T-helper 22 cell (primary cell): Measurements from ENCODE around the gene IL22RA1.

Experiments used
- DNase-seq: peaks from one replicate; pipeline ENCODE4 v3.0.0-alpha.2; 2020; ENCODE audit warnings: low read depth

Gene IL22RA1

GRCh38 chr1:24097663-24098062, 45.3 kb downstream of the IL22RA1 start:
- no peak for DNase-seq

GRCh38 chr1:24096739-24097103, 46.2 kb downstream of the IL22RA1 start:
- no peak for DNase-seq

GRCh38 chr1:24096009-24096738, 46.8 kb downstream of the IL22RA1 start:
- no peak for DNase-seq

- no peak for DNase-seq
Observed at GRCh38 chr1:24095140-24095859, 47.6 kb downstream of the IL22RA1 start.

GRCh38 chr1:24094554-24094953, 48.4 kb downstream of the IL22RA1 start:
- no peak for DNase-seq

- DNase-seq = no peak
Observed at GRCh38 chr1:24093732-24094131, 49.2 kb downstream of the IL22RA1 start.

- DNase-seq = no peak
Observed at GRCh38 chr1:24092979-24093378, 50.0 kb downstream of the IL22RA1 start.

- DNase-seq = no peak
Observed at GRCh38 chr1:24091971-24092482, 50.9 kb downstream of the IL22RA1 start.

GRCh38 chr1:24090736-24091135, 52.2 kb downstream of the IL22RA1 start:
- no peak for DNase-seq

- no peak for DNase-seq
Observed at GRCh38 chr1:24089743-24090555, 53.0 kb downstream of the IL22RA1 start.

- DNase-seq = no peak
Observed at GRCh38 chr1:24089027-24089742, 53.8 kb downstream of the IL22RA1 start.

- DNase-seq = no peak
Observed at GRCh38 chr1:24086466-24086865, 56.5 kb downstream of the IL22RA1 start.

- no peak for DNase-seq
Observed at GRCh38 chr1:24085546-24085945, 57.4 kb downstream of the IL22RA1 start.

- no peak for DNase-seq
Observed at GRCh38 chr1:24085007-24085406, 57.9 kb downstream of the IL22RA1 start.

- DNase-seq = no peak
Observed at GRCh38 chr1:24084050-24084449, 58.9 kb downstream of the IL22RA1 start.

- DNase-seq = no peak
Observed at GRCh38 chr1:24082372-24082771, 60.6 kb downstream of the IL22RA1 start.

- DNase-seq = no peak
Observed at GRCh38 chr1:24081190-24081589, 61.8 kb downstream of the IL22RA1 start.

- DNase-seq = no peak
Observed at GRCh38 chr1:24080131-24080530, 62.8 kb downstream of the IL22RA1 start.

GRCh38 chr1:24077278-24077978, 65.5 kb downstream of the IL22RA1 start:
- DNase-seq = no peak

- DNase-seq = no peak
Observed at GRCh38 chr1:24075946-24076345, 67.0 kb downstream of the IL22RA1 start.

GRCh38 chr1:24075590-24075854, 67.4 kb downstream of the IL22RA1 start:
- no peak for DNase-seq
